Heart left ventricle (tissue), 16 donors: ENCODE results near the gene AP3B2. TPM values are rescaled to one million over a fixed set of nuclear protein-coding genes. Genes with fewer than 3 reads are reported as not detected.
"Not testable (repeated sequence)": the region's sequence is repeated elsewhere in the genome, so short reads cannot be mapped to it uniquely, and the experiment has no call there.

Experiments used
- ATAC-seq, 4 donors: fragments of 200-7000 bp; cut with Tn5 transposase; one replicate each; pipeline ENCODE4 v1.9.1; 2020 to 2022; ENCODE audit warnings: moderate library complexity in 4 of 4, mild to moderate bottlenecking in 3 of 4, moderate number of reproducible peaks in 1 of 4
- DNase-seq, 5 donors: peaks; one replicate each; pipeline ENCODE4 v3.0.0-alpha.2; 2020
- H3K27ac ChIP-seq, 12 donors: fragments of 200-600 bp; sonication (generic) in 4 of 12; one replicate each; pipeline versions ENCODE4 v1.5.0 to v1.8.0; 2016 to 2022; ENCODE audit warnings: mild to moderate bottlenecking in 2 of 12
- H3K27me3 ChIP-seq, 9 donors: fragments of 200-600 bp; sonication (generic) in 2 of 9; one replicate each; pipeline versions ENCODE4 v1.5.1 to v1.8.0; 2016 to 2022; ENCODE audit warnings: mild to moderate bottlenecking in 3 of 9
- H3K36me3 ChIP-seq, 9 donors: fragments of 200-600 bp; sonication (generic) in 2 of 9; one replicate each; pipeline versions ENCODE4 v1.5.0 to v1.8.0; 2018 to 2022; ENCODE audit warnings: mild to moderate bottlenecking in 2 of 9
- H3K4me1 ChIP-seq, 12 donors: fragments of 200-600 bp; sonication (generic) in 4 of 12; one replicate each; pipeline versions ENCODE4 v1.5.0 to v1.8.0; 2016 to 2022; ENCODE audit warnings: mild to moderate bottlenecking in 3 of 12
- H3K4me3 ChIP-seq, 12 donors: fragments of 200-600 bp; sonication (generic) in 4 of 12; one replicate each; pipeline versions ENCODE4 v1.5.0 to v1.8.0; 2017 to 2022; ENCODE audit warnings: mild to moderate bottlenecking in 9 of 12, moderate library complexity in 4 of 12
- H3K9me3 ChIP-seq, 12 donors: fragments of 200-600 bp; sonication (generic) in 4 of 12; one replicate each; pipeline versions ENCODE4 v1.5.0 to v1.8.0; 2016 to 2022; ENCODE audit warnings: mild to moderate bottlenecking in 1 of 12
- CTCF ChIP-seq, 12 donors: fragments of 200-600 bp; sonication (generic) in 4 of 12; IDR thresholded peaks; one replicate each; pipeline versions ENCODE4 v1.5.0 to v1.8.0; 2018 to 2022; ENCODE audit warnings: antibody characterized with exemption in 12 of 12, mild to moderate bottlenecking in 5 of 12
- POLR2A ChIP-seq, 2 donors: fragments of 450-650 bp; IDR thresholded peaks; one replicate each; pipeline ENCODE4 v1.6.1; 2017; ENCODE audit warnings: antibody characterized with exemption in 2 of 2, mild to moderate bottlenecking in 2 of 2, moderate library complexity in 2 of 2
- WGBS, 4 donors: extraction: QIAGEN DNeasy Blood & Tissue Kit in 2 of 4; methylation state at CpG; one replicate each; pipeline versions ENCODE4 v1.1.5 to v1.1.7; 2013 to 2018; 5-methylcytosine and 5-hydroxymethylcytosine counted together
- intact Hi-C, 10 donors: fragments of 100-400 bp; cut with DNase I; formaldehyde crosslinking; loops; one replicate each; pipeline versions ENCODE4 v1.11.1 to v1.14.2; 2022
- polyA plus RNA-seq, 2 donors: library from polyadenylated mRNA; stranded (reverse); fragments of 200-250 nt; gene quantifications; one replicate each; pipeline ENCODE4 v1.2.3, GENCODE V29; 2013
- total RNA-seq, 9 donors: library from RNA; depleted of rRNA in 2 of 9; stranded (reverse); fragments of >200 nt in 2 of 9; fragmentation: NEBNext Ultra II Directional in 3 of 9; extraction: Animal tissue kit (Norgen Biotek cat#: 25700) in 3 of 9; gene quantifications; one replicate each; pipeline versions ENCODE4 v1.1.0 to v1.2.4, GENCODE V29; 2016 to 2023
- donor health status: ischemic (EF 13 %, LVEDD 7.1; RV severe dilation, severe dysfunction).
- donor health status: healthy with polysubstance abuse.
- donor health status: DM: no; HTN: yes; CAD: no.
- donor health status: DM: no; HTN: no; CAD: no.
- donor health status: ischemic (EF 25% LVEDD 6.9; RV normal size, moderate dysfunction).
- donor health status: ischemic (EF 25% LVEDD 5.7; RV mildly dilated, moderate dysfunction).
- donor health status: healthy.
- donor health status: DM: yes; HTN: yes; CAD: no.
- donor health status: ischemic (EF 35%, LVEDD 5.7; RV mildly dilated, moderate dysfunction).
- donor health status: nonischemic (EF 11% LVEDD 7.7; RV severe dilation, severe dysfunction).
- donor health status: DM: yes; HTN: yes; CAD: no.
- donor health status: PGD.
- donor health status: ischemic (EF 29% LVEDD 5.4; RV normal size, mild dysfunction).
- donor health status: nonischemic (EF 23%, LVEDD 6.1; RV moderate dilation, normal function).

The AP3B2 gene
- total and polyA plus RNA-seq, 11 donors = 0.06 to 5.2 (median 0.41) TPM; not detected in 3

GRCh38 chr15:82647835-82648256 is 61.8 kb downstream of the AP3B2 start:
- H3K27me3 ChIP-seq = peaks cover 18 to 67% (median 42%) of the 10 kb centered on the region in 9 donors
- no peaks in the 10 kb centered on the region for H3K36me3 ChIP-seq
- H3K9me3 ChIP-seq = no peaks in the 10 kb centered on the region
- peaks cover 5 to 27% (median 16%) of the 10 kb centered on the region in 12 donors for H3K4me1 ChIP-seq
- TF ChIP-seq POLR2A (IDR thresholded peaks at IDR 0.05) = no peak
- TF ChIP-seq CTCF (IDR thresholded peaks at IDR 0.05) = no peak
- DNase-seq (no peak), ATAC-seq (peak in 2 of 4 donors; percentile 11 to 42)
- WGBS, 4 donors = 1 to 4% (median 1%) methylated on average over 6 to 49 of the region's 49 CpGs
- H3K4me3 ChIP-seq = peak overlapping the region; percentile 39 to 64 (median 54)
- intact Hi-C loops = no loop called here
- peak overlapping the region in 4 of 12 donors; percentile 22 to 49 (median 37) for H3K27ac ChIP-seq

- Histone ChIP-seq H3K9me3 (no peaks in the 10 kb centered on the region), H3K27ac (peak within 1 kb of the TSS in 4 of 12 donors; percentile 22 to 49 (median 37)), H3K36me3 (no peaks in the 10 kb centered on the region), H3K4me3 (peak within 1 kb of the TSS; percentile 39 to 64 (median 54)), H3K27me3 (peaks cover 18 to 72% (median 48%) of the 10 kb centered on the region in 9 donors), H3K4me1 (peaks cover 5 to 27% (median 16%) of the 10 kb centered on the region in 12 donors)
- DNase-seq = peak; percentile 43 to 72 (median 50)
- TF ChIP-seq POLR2A (IDR thresholded peaks at IDR 0.05) (no peak), CTCF (IDR thresholded peaks at IDR 0.05) (peak in 2 of 12 donors; percentile 13 to 14)
- peak; percentile 42 to 86 (median 80) for ATAC-seq
- intact Hi-C loops = no loop called here
- WGBS, 4 donors = 0 to 9% (median 8%) methylated on average over 2 to 96 of the region's 96 CpGs
Observed at GRCh38 chr15:82647045-82647834, 62.4 kb downstream of the AP3B2 start, which contains the start of gene CPEB1. TSS of gene CPEB1 (minus strand) at chr15:82647363. CDS start at chr15:82628459, 18,904 bp downstream.

GRCh38 chr15:82646250-82647044 is 63.2 kb downstream of the AP3B2 start:
- no peaks in the 10 kb centered on the region for H3K36me3 ChIP-seq
- peak in 1 of 4 donors; percentile 17 for ATAC-seq
- H3K27me3 ChIP-seq = peaks cover 18 to 74% (median 50%) of the 10 kb centered on the region in 9 donors
- WGBS, 4 donors = 13 to 17% (median 16%) methylated on average over 19 to 56 of the region's 56 CpGs
- H3K9me3 ChIP-seq = no peaks in the 10 kb centered on the region
- DNase-seq = no peak
- H3K4me3 ChIP-seq = peak overlapping the region; percentile 39 to 64 (median 54)
- peaks cover 5 to 27% (median 16%) of the 10 kb centered on the region in 12 donors for H3K4me1 ChIP-seq
- no peak overlapping the region for H3K27ac ChIP-seq
- no peak for TF ChIP-seq CTCF (IDR thresholded peaks at IDR 0.05)
- intact Hi-C loops = no loop called here

GRCh38 chr15:82644967-82645852 is 64.5 kb downstream of the AP3B2 start:
- H3K27ac ChIP-seq, DNase-seq, H3K9me3 ChIP-seq, intact Hi-C loops, H3K4me3 ChIP-seq, H3K36me3 ChIP-seq, ATAC-seq: not testable (repeated sequence)
- 88 to 91% (median 90%) methylated on average over 34 of the region's 34 CpGs for WGBS, 4 donors
- peaks cover 5 to 27% (median 16%) of the 10 kb centered on the region in 12 donors for H3K4me1 ChIP-seq
- H3K27me3 ChIP-seq = peaks cover 18 to 81% (median 50%) of the 10 kb centered on the region in 9 donors
